ENCODE data around the gene N4BP2L2.

N4BP2L2 gene

GRCh38 chr13:32504876-32505275 lies 33.7 kb downstream of the N4BP2L2 start:
- DNase-seq (ENCODE audit: low read depth, low spot score): no peak
- no peak overlapping the region for H3K4me3 ChIP-seq (ENCODE audit: low read depth, low read length)
- in situ Hi-C loops (cut with HindIII; ENCODE audit: low sequenced_read_pairs): no loop called here
- no peak for TF ChIP-seq CTCF (IDR thresholded peaks at IDR 0.05; ENCODE audit: low read depth, low read length)

- DNase-seq (ENCODE audit: low read depth, low spot score): no peak
- H3K4me3 ChIP-seq (ENCODE audit: low read depth, low read length): no peak overlapping the region
- in situ Hi-C loops (cut with HindIII; ENCODE audit: low sequenced_read_pairs): no loop called here
- no peak for TF ChIP-seq CTCF (IDR thresholded peaks at IDR 0.05; ENCODE audit: low read depth, low read length)
Observed at GRCh38 chr13:32504263-32504662, 34.3 kb downstream of the N4BP2L2 start.

GRCh38 chr13:32503727-32504126 lies 34.9 kb downstream of the N4BP2L2 start:
- no peak for DNase-seq (ENCODE audit: low read depth, low spot score)
- H3K4me3 ChIP-seq (ENCODE audit: low read depth, low read length): no peak overlapping the region
- in situ Hi-C loops (cut with HindIII; ENCODE audit: low sequenced_read_pairs): no loop called here
- no peak for TF ChIP-seq CTCF (IDR thresholded peaks at IDR 0.05; ENCODE audit: low read depth, low read length)

GRCh38 chr13:32501064-32501463 lies 37.5 kb downstream of the N4BP2L2 start:
- no peak for TF ChIP-seq CTCF (IDR thresholded peaks at IDR 0.05; ENCODE audit: low read depth, low read length)
- H3K4me3 ChIP-seq (ENCODE audit: low read depth, low read length): no peak overlapping the region
- no peak for DNase-seq (ENCODE audit: low read depth, low spot score)
- in situ Hi-C loops (cut with HindIII; ENCODE audit: low sequenced_read_pairs): no loop called here

- DNase-seq (ENCODE audit: low read depth, low spot score): no peak
- no peak for TF ChIP-seq CTCF (IDR thresholded peaks at IDR 0.05; ENCODE audit: low read depth, low read length)
- H3K4me3 ChIP-seq (ENCODE audit: low read depth, low read length): no peak overlapping the region
- in situ Hi-C loops (cut with HindIII; ENCODE audit: low sequenced_read_pairs): no loop called here
Observed at GRCh38 chr13:32499538-32500210, 38.9 kb downstream of the N4BP2L2 start.

- no peak for TF ChIP-seq CTCF (IDR thresholded peaks at IDR 0.05; ENCODE audit: low read depth, low read length)
- in situ Hi-C loops (cut with HindIII; ENCODE audit: low sequenced_read_pairs): no loop called here
- no peak overlapping the region for H3K4me3 ChIP-seq (ENCODE audit: low read depth, low read length)
- no peak for DNase-seq (ENCODE audit: low read depth, low spot score)
Observed at GRCh38 chr13:32497589-32497988, 41.0 kb downstream of the N4BP2L2 start.

All from astrocyte of the spinal cord (primary cell).